Osteoblast (primary cell): ENCODE data around the gene ING4. TPM values are rescaled to one million over a fixed set of nuclear protein-coding genes. Genes with fewer than 3 reads are reported as not detected.
A peak's percentile ranks its signal among the peaks of the same experiment; 100 is the strongest.

Experiments
- DNase-seq: peaks from one replicate; pipeline ENCODE4 v3.0.0; 2011; ENCODE audit warnings: low spot score, mixed read lengths; ENCODE audit not compliant: insufficient read length; ENCODE audit errors: missing footprints
- H2AFZ ChIP-seq: 2 replicates; pipeline ENCODE4 v1.6.0; 2011; ENCODE audit warnings: mild to moderate bottlenecking, low read length
- H3K27ac ChIP-seq: 2 replicates; pipeline ENCODE4 v1.5.1; 2011; ENCODE audit warnings: mild to moderate bottlenecking, low read depth, low read length, moderate library complexity
- H3K27me3 ChIP-seq: 2 replicates; pipeline ENCODE4 v1.6.0; 2012; ENCODE audit warnings: mild to moderate bottlenecking, control low read depth, inconsistent platforms, low read length, moderate library complexity; ENCODE audit not compliant: insufficient read depth
- H3K36me3 ChIP-seq: 2 replicates; pipeline ENCODE4 v1.5.1; 2011; ENCODE audit warnings: mild to moderate bottlenecking, low read length, control low read depth, moderate library complexity; ENCODE audit not compliant: insufficient read depth
- H3K4me1 ChIP-seq: 2 replicates; pipeline ENCODE4 v1.5.1; 2011; ENCODE audit warnings: mild to moderate bottlenecking, low read length, control low read depth, moderate library complexity; ENCODE audit not compliant: insufficient read depth
- H3K4me2 ChIP-seq: 2 replicates; pipeline ENCODE4 v1.6.0; 2011; ENCODE audit warnings: mild to moderate bottlenecking, low read length; ENCODE audit not compliant: insufficient read depth
- H3K4me3 ChIP-seq: fragments of 200-600 bp; sonication (generic); 3 replicates; pipeline ENCODE4 v1.5.1; 2012; ENCODE audit warnings: mild to moderate bottlenecking, low read length, inconsistent platforms; ENCODE audit not compliant: insufficient read depth
- H3K79me2 ChIP-seq: 2 replicates; pipeline ENCODE4 v1.6.0; 2012; ENCODE audit warnings: mild to moderate bottlenecking, low read length, control low read depth, inconsistent platforms; ENCODE audit not compliant: insufficient read depth
- H3K9me3 ChIP-seq: 2 replicates; pipeline ENCODE4 v1.5.1; 2011; ENCODE audit warnings: low read depth, low read length, control low read depth
- H4K20me1 ChIP-seq: 2 replicates; pipeline ENCODE4 v1.6.0; 2012; ENCODE audit warnings: mild to moderate bottlenecking, low read length, control low read depth; ENCODE audit not compliant: insufficient read depth
- total RNA-seq: library from RNA; depleted of rRNA; stranded (reverse); fragments of >200 nt; gene quantifications from 2 replicates; pipeline ENCODE4 v1.2.3, GENCODE V29; 2012
- TF ChIP-seq, protein P1 (sequence below): IDR thresholded peaks from 2 replicates; pipeline ENCODE4 v1.5.1; 2011; ENCODE audit warnings: mild to moderate bottlenecking, low read depth, low read length, moderate library complexity; ENCODE audit errors: extremely low read depth

ING4 gene
- total RNA-seq, 1 donor: 53.6 TPM

GRCh38 chr12:6667559-6668210, 4.8 kb upstream of the ING4 start:
- no peak overlapping the region for H3K4me2 ChIP-seq
- H3K27me3 ChIP-seq: no peaks in the 10 kb centered on the region
- H3K4me1 ChIP-seq: peaks cover 3% of the 10 kb centered on the region
- TF ChIP-seq, protein P1, sequence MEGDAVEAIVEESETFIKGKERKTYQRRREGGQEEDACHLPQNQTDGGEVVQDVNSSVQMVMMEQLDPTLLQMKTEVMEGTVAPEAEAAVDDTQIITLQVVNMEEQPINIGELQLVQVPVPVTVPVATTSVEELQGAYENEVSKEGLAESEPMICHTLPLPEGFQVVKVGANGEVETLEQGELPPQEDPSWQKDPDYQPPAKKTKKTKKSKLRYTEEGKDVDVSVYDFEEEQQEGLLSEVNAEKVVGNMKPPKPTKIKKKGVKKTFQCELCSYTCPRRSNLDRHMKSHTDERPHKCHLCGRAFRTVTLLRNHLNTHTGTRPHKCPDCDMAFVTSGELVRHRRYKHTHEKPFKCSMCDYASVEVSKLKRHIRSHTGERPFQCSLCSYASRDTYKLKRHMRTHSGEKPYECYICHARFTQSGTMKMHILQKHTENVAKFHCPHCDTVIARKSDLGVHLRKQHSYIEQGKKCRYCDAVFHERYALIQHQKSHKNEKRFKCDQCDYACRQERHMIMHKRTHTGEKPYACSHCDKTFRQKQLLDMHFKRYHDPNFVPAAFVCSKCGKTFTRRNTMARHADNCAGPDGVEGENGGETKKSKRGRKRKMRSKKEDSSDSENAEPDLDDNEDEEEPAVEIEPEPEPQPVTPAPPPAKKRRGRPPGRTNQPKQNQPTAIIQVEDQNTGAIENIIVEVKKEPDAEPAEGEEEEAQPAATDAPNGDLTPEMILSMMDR: no peak
- peak; percentile 52 for DNase-seq
- no peak overlapping the region for H3K27ac ChIP-seq
- H3K4me3 ChIP-seq: no peak overlapping the region
- H3K79me2 ChIP-seq: peaks cover 2% of the 10 kb centered on the region
- no peaks in the 10 kb centered on the region for H3K9me3 ChIP-seq
- H4K20me1 ChIP-seq: no peaks in the 10 kb centered on the region
- H2AFZ ChIP-seq: no peak overlapping the region
- peaks cover 57% of the 10 kb centered on the region for H3K36me3 ChIP-seq

- H3K79me2 ChIP-seq: peaks cover 15% of the 10 kb centered on the region
- H3K4me1 ChIP-seq: peaks cover 9% of the 10 kb centered on the region
- no peak overlapping the region for H3K4me3 ChIP-seq
- no peak overlapping the region for H3K27ac ChIP-seq
- no peaks in the 10 kb centered on the region for H4K20me1 ChIP-seq
- no peak for DNase-seq
- H3K9me3 ChIP-seq: no peaks in the 10 kb centered on the region
- H2AFZ ChIP-seq: no peak overlapping the region
- H3K27me3 ChIP-seq: no peaks in the 10 kb centered on the region
- H3K36me3 ChIP-seq: peaks cover 44% of the 10 kb centered on the region
- TF ChIP-seq, protein P1: no peak
- H3K4me2 ChIP-seq: no peak overlapping the region
Measured at GRCh38 chr12:6666211-6666610, 3.3 kb upstream of the ING4 start.

GRCh38 chr12:6664902-6665301, 2.0 kb upstream of the ING4 start:
- no peaks in the 10 kb centered on the region for H3K27me3 ChIP-seq
- H3K4me2 ChIP-seq: no peak overlapping the region
- no peak overlapping the region for H2AFZ ChIP-seq
- DNase-seq: peak; percentile 55
- peaks cover 32% of the 10 kb centered on the region for H3K36me3 ChIP-seq
- H4K20me1 ChIP-seq: no peaks in the 10 kb centered on the region
- H3K9me3 ChIP-seq: no peaks in the 10 kb centered on the region
- H3K79me2 ChIP-seq: peaks cover 19% of the 10 kb centered on the region
- TF ChIP-seq, protein P1: no peak
- no peak overlapping the region for H3K27ac ChIP-seq
- H3K4me1 ChIP-seq: peaks cover 9% of the 10 kb centered on the region
- no peak overlapping the region for H3K4me3 ChIP-seq

GRCh38 chr12:6662602-6662905, 365 bp downstream of the ING4 start:
- DNase-seq: no peak
- Histone ChIP-seq H3K27ac (peak overlapping the region; percentile 67), H3K4me3 (peak overlapping the region; percentile 100), H2AFZ (peak overlapping the region; percentile 98), H3K4me1 (peaks cover 9% of the 10 kb centered on the region), H4K20me1 (no peaks in the 10 kb centered on the region), H3K36me3 (peaks cover 9% of the 10 kb centered on the region), H3K79me2 (peaks cover 24% of the 10 kb centered on the region), H3K4me2 (peak overlapping the region; percentile 99), H3K9me3 (no peaks in the 10 kb centered on the region), H3K27me3 (no peaks in the 10 kb centered on the region)
- TF ChIP-seq, protein P1: no peak
